Activated CD4-positive, alpha-beta T cell treated with anti-CD3 and anti-CD28 coated beads, Interleukin-2, Interleukin-6, amounts not matched to agents 100 ng/mL and 50 ng/mL, durations not matched to agents 16 hours and 8 hours (primary cell): ENCODE results near the gene CLDN6.
"Not testable (repeated sequence)": the region's sequence is repeated elsewhere in the genome, so short reads cannot be mapped to it uniquely, and the experiment has no call there.

Experiments used
- DNase-seq: peaks from one replicate; pipeline ENCODE4 v3.0.0-alpha.2; 2020

CLDN6 gene

GRCh38 chr16:3017794-3018506, at the start of gene CLDN6:
Gene CLDN6 (minus strand): TSS chr16:3018183. CDS start chr16:3016021, 2,162 bp downstream.
- DNase-seq = peak; percentile 38

GRCh38 chr16:3066440-3066748, 48.4 kb upstream of the CLDN6 start:
- no peak for DNase-seq

- DNase-seq = peak; percentile 54
Measured at GRCh38 chr16:3065742-3066439, 47.9 kb upstream of the CLDN6 start.

- DNase-seq = peak; percentile 90
Measured at GRCh38 chr16:3065069-3065741, 47.2 kb upstream of the CLDN6 start, which contains the start of gene IL32. Gene IL32 (plus strand): TSS chr16:3065640. CDS start chr16:3065812, 172 bp downstream.

GRCh38 chr16:3063625-3064386, 45.8 kb upstream of the CLDN6 start:
- no peak for DNase-seq

GRCh38 chr16:3062553-3062952, 44.6 kb upstream of the CLDN6 start:
- DNase-seq = no peak

- no peak for DNase-seq
Measured at GRCh38 chr16:3060339-3061127, 42.5 kb upstream of the CLDN6 start.

- DNase-seq = no peak
Measured at GRCh38 chr16:3059723-3060242, 41.8 kb upstream of the CLDN6 start.

- DNase-seq = peak; percentile 94
Measured at GRCh38 chr16:3059041-3059722, 41.2 kb upstream of the CLDN6 start.

GRCh38 chr16:3058139-3059030, 40.4 kb upstream of the CLDN6 start:
- DNase-seq = peak; percentile 74

- peak; percentile 66 for DNase-seq
Measured at GRCh38 chr16:3057181-3058138, 39.5 kb upstream of the CLDN6 start.

- no peak for DNase-seq
Measured at GRCh38 chr16:3056336-3057180, 38.6 kb upstream of the CLDN6 start.

- not testable (repeated sequence) for DNase-seq
Measured at GRCh38 chr16:3055734-3056115, 37.7 kb upstream of the CLDN6 start.

GRCh38 chr16:3054965-3055733, 37.2 kb upstream of the CLDN6 start:
- peak; percentile 82 for DNase-seq

GRCh38 chr16:3053330-3053710, 35.3 kb upstream of the CLDN6 start:
- DNase-seq = peak; percentile 39

- DNase-seq = peak; percentile 41
Measured at GRCh38 chr16:3052571-3053329, 34.8 kb upstream of the CLDN6 start.

GRCh38 chr16:3051494-3051893, 33.5 kb upstream of the CLDN6 start:
- peak; percentile 35 for DNase-seq
